GM18909 (cell line): Measurements from ENCODE around the gene ST6GALNAC1.

ENCODE experiments used
- ATAC-seq: cut with Tn5 transposase; IDR thresholded peaks from one replicate; pipeline ENCODE4 v1.9.1; 2021; ENCODE audit warnings: mild to moderate bottlenecking; ENCODE audit not compliant: unreplicated experiment, poor library complexity

Gene ST6GALNAC1

GRCh38 chr17:76677406-76677805, 33.8 kb upstream of the ST6GALNAC1 start:
- ATAC-seq: no peak

- no peak for ATAC-seq
These were observed 33.1 kb upstream of the ST6GALNAC1 start for GRCh38 chr17:76676629-76677028.

GRCh38 chr17:76675648-76676047, 32.1 kb upstream of the ST6GALNAC1 start:
- no peak for ATAC-seq

GRCh38 chr17:76674600-76674999, 31.0 kb upstream of the ST6GALNAC1 start:
- no peak for ATAC-seq

- ATAC-seq: no peak
These were observed 30.2 kb upstream of the ST6GALNAC1 start for GRCh38 chr17:76673729-76674128.

GRCh38 chr17:76672892-76673291, 29.3 kb upstream of the ST6GALNAC1 start:
- ATAC-seq: no peak

- ATAC-seq: no peak
These were observed 28.8 kb upstream of the ST6GALNAC1 start for GRCh38 chr17:76672270-76672851.

- peak; percentile 13 for ATAC-seq
These were observed 28.3 kb upstream of the ST6GALNAC1 start for GRCh38 chr17:76671912-76672262.

GRCh38 chr17:76671123-76671911, 27.8 kb upstream of the ST6GALNAC1 start:
- ATAC-seq: peak; percentile 98

- ATAC-seq: no peak
These were observed 27.2 kb upstream of the ST6GALNAC1 start for GRCh38 chr17:76670718-76671122.

GRCh38 chr17:76670020-76670717, 26.6 kb upstream of the ST6GALNAC1 start:
- ATAC-seq: no peak

- no peak for ATAC-seq
These were observed 24.4 kb upstream of the ST6GALNAC1 start for GRCh38 chr17:76667786-76668453.

- no peak for ATAC-seq
These were observed 23.9 kb upstream of the ST6GALNAC1 start for GRCh38 chr17:76667491-76667755.

GRCh38 chr17:76660656-76661042, 17.1 kb upstream of the ST6GALNAC1 start:
- ATAC-seq: no peak

- ATAC-seq: no peak
These were observed 16.5 kb upstream of the ST6GALNAC1 start for GRCh38 chr17:76659928-76660655.

GRCh38 chr17:76658242-76658662, 14.7 kb upstream of the ST6GALNAC1 start:
- no peak for ATAC-seq

GRCh38 chr17:76657505-76658241, 14.1 kb upstream of the ST6GALNAC1 start:
- ATAC-seq: no peak

GRCh38 chr17:76654408-76654807, 10.9 kb upstream of the ST6GALNAC1 start:
- no peak for ATAC-seq

- no peak for ATAC-seq
These were observed 6.9 kb upstream of the ST6GALNAC1 start for GRCh38 chr17:76650504-76650903.

GRCh38 chr17:76646712-76647111, 3.2 kb upstream of the ST6GALNAC1 start:
- no peak for ATAC-seq
